Pancreas (tissue), 10 donors: ENCODE measurements around the gene TNIK. TPM values are rescaled to one million over a fixed set of nuclear protein-coding genes. Genes with fewer than 3 reads are reported as not detected.
"Not testable (repeated sequence)": the region's sequence is repeated elsewhere in the genome, so short reads cannot be mapped to it uniquely, and the experiment has no call there.

Experiments used
- ATAC-seq, 4 donors: fragments of 200-7000 bp; cut with Tn5 transposase; one replicate each; pipeline versions ENCODE4 v1.8.0 to v1.9.1; 2020; ENCODE audit warnings: mild to moderate bottlenecking in 4 of 4, moderate library complexity in 4 of 4
- DNase-seq, 6 donors: peaks; one replicate each; pipeline ENCODE4 v3.0.0-alpha.2; 2020
- FAIRE-seq: peaks from 2 replicates; lab custom pipeline; 2012; peaks lifted over from hg19 to GRCh38; lab: Jason Lieb, UNC
- H3K27ac ChIP-seq, 4 donors: fragments of 200-600 bp; sonication (generic); 1 replicate in 3 of 4; 2 replicates in 1 of 4; pipeline versions ENCODE4 v1.5.0 to v1.8.0; 2020
- H3K27me3 ChIP-seq, 4 donors: fragments of 200-600 bp; one replicate each; pipeline ENCODE4 v1.8.0; 2021
- H3K36me3 ChIP-seq, 3 donors: fragments of 200-600 bp; sonication (generic) in 1 of 3; one replicate each; pipeline versions ENCODE4 v1.5.0 to v1.8.0; 2020 to 2021
- H3K4me1 ChIP-seq, 3 donors: fragments of 200-600 bp; one replicate each; pipeline ENCODE4 v1.8.0; 2021
- H3K4me3 ChIP-seq, 4 donors: fragments of 200-600 bp; sonication (generic) in 2 of 4; one replicate each; pipeline versions ENCODE4 v1.5.0 to v1.8.0; 2020 to 2021
- H3K9me3 ChIP-seq, 4 donors: fragments of 200-600 bp; one replicate each; pipeline ENCODE4 v1.8.0; 2021
- WGBS, 2 donors: extraction: QIAGEN DNeasy Blood & Tissue Kit; methylation state at CpG; one replicate each; pipeline ENCODE4 v1.1.7; 2013; 5-methylcytosine and 5-hydroxymethylcytosine counted together
- intact Hi-C, 3 donors: fragments of 100-400 bp; cut with DNase I; formaldehyde crosslinking; loops; one replicate each; pipeline versions ENCODE4 v1.11.1 to v1.14.2; 2022
- polyA plus RNA-seq, 2 donors: library from polyadenylated mRNA; stranded (reverse); fragments of 200-250 nt; gene quantifications; one replicate each; pipeline ENCODE4 v1.2.3, GENCODE V29; 2013
- total RNA-seq, 6 donors: library from RNA; stranded (reverse); fragmentation: NEBNext Ultra II Directional in 4 of 6; extraction: Animal tissue kit (Norgen Biotek cat#: 25700) in 4 of 6; gene quantifications; one replicate each; pipeline versions ENCODE4 v1.2.1 to v1.2.4, GENCODE V29; 2021 to 2023
- TF ChIP-seq, protein P1 (sequence below), 4 donors: fragments of 200-600 bp; sonication (generic) in 3 of 4; IDR thresholded peaks; one replicate each; pipeline versions ENCODE4 v1.5.0 to v1.8.0; 2021; ENCODE audit warnings: antibody characterized with exemption in 4 of 4
- donor health status: healthy with polysubstance abuse.
- donor health status: DM: no; HTN: no; CAD: no; lungs with moderate emphysema.
- donor health status: DM: no; HTN: no; CAD: no.
- donor health status: control.
- donor health status: control.
- donor health status: Bipolar disorder and iron deficiency.
- donor health status: DM: yes; HTN: yes; CAD: no.
- donor health status: DM: no; HTN: no; CAD: no.
- donor health status: DM: no; HTN: no; CAD: no.
- donor health status: DM: yes; HTN: yes; CAD: no.

TNIK gene
- total and polyA plus RNA-seq, 8 donors = 3.5 to 13.6 (median 5.8) TPM

GRCh38 chr3:171428892-171429291, 31.3 kb downstream of the TNIK start:
- Histone ChIP-seq H3K9me3 (no peaks in the 10 kb centered on the region), H3K36me3 (no peaks in the 10 kb centered on the region), H3K4me3 (no peak overlapping the region), H3K4me1 (peaks cover 0 to 2% (median 0%) of the 10 kb centered on the region in 3 donors), H3K27me3 (no peaks in the 10 kb centered on the region), H3K27ac (no peak overlapping the region)
- intact Hi-C loops = no loop called here
- TF ChIP-seq, protein P1, sequence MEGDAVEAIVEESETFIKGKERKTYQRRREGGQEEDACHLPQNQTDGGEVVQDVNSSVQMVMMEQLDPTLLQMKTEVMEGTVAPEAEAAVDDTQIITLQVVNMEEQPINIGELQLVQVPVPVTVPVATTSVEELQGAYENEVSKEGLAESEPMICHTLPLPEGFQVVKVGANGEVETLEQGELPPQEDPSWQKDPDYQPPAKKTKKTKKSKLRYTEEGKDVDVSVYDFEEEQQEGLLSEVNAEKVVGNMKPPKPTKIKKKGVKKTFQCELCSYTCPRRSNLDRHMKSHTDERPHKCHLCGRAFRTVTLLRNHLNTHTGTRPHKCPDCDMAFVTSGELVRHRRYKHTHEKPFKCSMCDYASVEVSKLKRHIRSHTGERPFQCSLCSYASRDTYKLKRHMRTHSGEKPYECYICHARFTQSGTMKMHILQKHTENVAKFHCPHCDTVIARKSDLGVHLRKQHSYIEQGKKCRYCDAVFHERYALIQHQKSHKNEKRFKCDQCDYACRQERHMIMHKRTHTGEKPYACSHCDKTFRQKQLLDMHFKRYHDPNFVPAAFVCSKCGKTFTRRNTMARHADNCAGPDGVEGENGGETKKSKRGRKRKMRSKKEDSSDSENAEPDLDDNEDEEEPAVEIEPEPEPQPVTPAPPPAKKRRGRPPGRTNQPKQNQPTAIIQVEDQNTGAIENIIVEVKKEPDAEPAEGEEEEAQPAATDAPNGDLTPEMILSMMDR (IDR thresholded peaks at IDR 0.05) = no peak
- 91 to 98% methylated on average over 3 of the region's 3 CpGs for WGBS, 2 donors
- ATAC-seq (no peak), DNase-seq (no peak), FAIRE-seq (no peak)

- Histone ChIP-seq H3K27me3 (no peaks in the 10 kb centered on the region), H3K36me3 (no peaks in the 10 kb centered on the region), H3K9me3 (no peaks in the 10 kb centered on the region), H3K27ac (no peak overlapping the region), H3K4me3 (no peak overlapping the region), H3K4me1 (peaks cover 0 to 2% (median 0%) of the 10 kb centered on the region in 3 donors)
- DNase-seq (no peak), FAIRE-seq (no peak), ATAC-seq (no peak)
- WGBS, 2 donors = 86 to 90% methylated on average over 4 of the region's 4 CpGs
- TF ChIP-seq, protein P1 (IDR thresholded peaks at IDR 0.05) = no peak
- intact Hi-C loops = no loop called here
Observed at GRCh38 chr3:171428321-171428787, 31.9 kb downstream of the TNIK start.

GRCh38 chr3:171427771-171428320, 32.4 kb downstream of the TNIK start:
- Histone ChIP-seq H3K4me3 (no peak overlapping the region), H3K4me1 (peaks cover 0 to 2% (median 0%) of the 10 kb centered on the region in 3 donors), H3K27me3 (no peaks in the 10 kb centered on the region), H3K9me3 (no peaks in the 10 kb centered on the region), H3K27ac (no peak overlapping the region), H3K36me3 (no peaks in the 10 kb centered on the region)
- WGBS, 2 donors = 93 to 97% methylated on average over 4 of the region's 4 CpGs
- TF ChIP-seq, protein P1 (IDR thresholded peaks at IDR 0.05) = no peak
- intact Hi-C loops = no loop called here
- ATAC-seq (no peak), FAIRE-seq (no peak), DNase-seq (no peak)

DNA sequence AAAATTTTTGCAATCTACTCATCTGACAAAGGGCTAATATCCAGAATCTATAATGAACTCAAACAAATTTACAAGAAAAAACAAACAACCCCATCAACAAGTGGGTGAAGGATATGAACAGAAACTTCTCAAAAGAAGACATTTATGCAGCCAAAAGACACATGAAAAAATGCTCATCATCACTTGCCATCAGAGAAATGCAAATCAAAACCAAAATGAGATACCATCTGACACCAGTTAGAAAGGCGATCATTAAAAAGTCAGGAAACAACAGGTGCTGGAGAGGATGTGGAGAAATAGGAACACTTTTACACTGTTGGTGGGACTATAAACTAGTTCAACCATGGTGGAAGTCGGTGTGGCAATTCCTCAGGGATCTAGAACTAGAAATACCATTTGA, 36.1 kb downstream of the TNIK start:
- H3K27ac ChIP-seq, ATAC-seq, H3K4me1 ChIP-seq, FAIRE-seq, DNase-seq, H3K9me3 ChIP-seq, H3K4me3 ChIP-seq, H3K27me3 ChIP-seq, intact Hi-C loops, H3K36me3 ChIP-seq: not testable (repeated sequence)
- 93 to 98% methylated on average over 2 of the region's 2 CpGs for WGBS, 2 donors

- H3K9me3 ChIP-seq, FAIRE-seq, H3K27me3 ChIP-seq, H3K4me3 ChIP-seq, intact Hi-C loops, ATAC-seq, H3K27ac ChIP-seq, H3K4me1 ChIP-seq, DNase-seq, H3K36me3 ChIP-seq: not testable (repeated sequence)
- WGBS, 2 donors = 45 to 74% methylated on average over 2 of the region's 2 CpGs
Observed at GRCh38 chr3:171422855-171423254, 37.4 kb downstream of the TNIK start.

GRCh38 chr3:171420667-171421066, 39.5 kb downstream of the TNIK start:
- no peaks in the 10 kb centered on the region for H3K27me3 ChIP-seq
- H3K4me1 ChIP-seq = no peaks in the 10 kb centered on the region
- DNase-seq (no peak), ATAC-seq (no peak), FAIRE-seq (no peak)
- no peaks in the 10 kb centered on the region for H3K9me3 ChIP-seq
- 80 to 83% methylated on average over 5 of the region's 5 CpGs for WGBS, 2 donors
- TF ChIP-seq, protein P1 (IDR thresholded peaks at IDR 0.05) = no peak
- H3K27ac ChIP-seq = no peak overlapping the region
- intact Hi-C loops = no loop called here
- no peaks in the 10 kb centered on the region for H3K36me3 ChIP-seq
- H3K4me3 ChIP-seq = no peak overlapping the region
